Smooth muscle cell (in vitro differentiated cells): Measurements from ENCODE around the gene MTUS2. TPM values are rescaled to one million over a fixed set of nuclear protein-coding genes. Genes with fewer than 3 reads are reported as not detected.
A peak's percentile ranks its signal among the peaks of the same experiment; 100 is the strongest.

Experiments used
- DNase-seq: peaks from one replicate; lab custom pipeline; 2025; ENCODE audit not compliant: unreplicated experiment; lab: John Stamatoyannopoulos, UW
- H2AFZ ChIP-seq: fragments of 200-600 bp; sonication (generic); 2 replicates; pipeline ENCODE4 v1.6.0; 2016; ENCODE audit warnings: antibody characterized with exemption, low read depth, mild to moderate bottlenecking
- H3F3A ChIP-seq: fragments of 200-600 bp; sonication (generic); 2 replicates; pipeline ENCODE4 v1.6.0; 2017; ENCODE audit warnings: antibody characterized with exemption, low read depth
- H3K27ac ChIP-seq: fragments of 200-600 bp; sonication (generic); 2 replicates; pipeline ENCODE4 v1.5.1; 2016; ENCODE audit warnings: low read depth, mild to moderate bottlenecking
- H3K27me3 ChIP-seq: fragments of 200-600 bp; sonication (generic); 2 replicates; pipeline ENCODE4 v1.6.1; 2016; ENCODE audit warnings: low read depth, mild to moderate bottlenecking
- H3K36me3 ChIP-seq: fragments of 200-600 bp; sonication (generic); 2 replicates; pipeline ENCODE4 v1.5.1; 2016; ENCODE audit warnings: low read depth
- H3K4me1 ChIP-seq: fragments of 200-600 bp; sonication (generic); 2 replicates; pipeline ENCODE4 v1.5.1; 2016; ENCODE audit warnings: low read depth
- H3K4me2 ChIP-seq: fragments of 200-600 bp; sonication (generic); 2 replicates; pipeline ENCODE4 v1.6.0; 2016; ENCODE audit warnings: mild to moderate bottlenecking
- H3K4me3 ChIP-seq: fragments of 200-600 bp; sonication (generic); 2 replicates; pipeline ENCODE4 v1.5.1; 2016; ENCODE audit warnings: mild to moderate bottlenecking
- H3K79me2 ChIP-seq: fragments of 200-600 bp; sonication (generic); 2 replicates; pipeline ENCODE4 v1.6.0; 2016; ENCODE audit warnings: low read depth, mild to moderate bottlenecking
- H3K9ac ChIP-seq: fragments of 200-600 bp; sonication (generic); 2 replicates; pipeline ENCODE4 v1.6.0; 2016; ENCODE audit warnings: low read depth
- H3K9me3 ChIP-seq: fragments of 200-600 bp; sonication (generic); replicated peaks from 2 replicates; pipeline ENCODE4 v1.5.1; 2016; ENCODE audit warnings: low read depth
- H4K20me1 ChIP-seq: fragments of 200-600 bp; sonication (generic); 2 replicates; pipeline ENCODE4 v1.6.0; 2016; ENCODE audit warnings: low read depth
- WGBS: methylation state at CpG from one replicate; pipeline ENCODE4 v1.1.7; 2016; ENCODE audit warnings: low lambda C conversion rate; 5-methylcytosine and 5-hydroxymethylcytosine counted together
- polyA plus RNA-seq: library from polyadenylated mRNA; unstranded; fragments of >200 nt; fragmentation: Nextera tagmentation; extraction: Ambion mirVana; gene quantifications from 2 replicates; pipeline ENCODE4 v1.2.1, GENCODE V29; 2016
- total RNA-seq: library from RNA; depleted of rRNA; stranded (reverse); fragments of >200 nt; gene quantifications from 2 replicates; pipeline ENCODE4 v1.2.3, GENCODE V29; 2014
- TF ChIP-seq, protein P1 (sequence below): fragments of 200-600 bp; sonication (generic); IDR thresholded peaks from 2 replicates; pipeline ENCODE4 v1.5.1; 2017; ENCODE audit warnings: borderline replicate concordance, mild to moderate bottlenecking, antibody characterized with exemption; ENCODE audit not compliant: insufficient read depth, poor library complexity, severe bottlenecking

MTUS2 gene
- total and polyA plus RNA-seq, 2 experiments from 2014 or later: 0.06 to 0.63 TPM

DNA sequence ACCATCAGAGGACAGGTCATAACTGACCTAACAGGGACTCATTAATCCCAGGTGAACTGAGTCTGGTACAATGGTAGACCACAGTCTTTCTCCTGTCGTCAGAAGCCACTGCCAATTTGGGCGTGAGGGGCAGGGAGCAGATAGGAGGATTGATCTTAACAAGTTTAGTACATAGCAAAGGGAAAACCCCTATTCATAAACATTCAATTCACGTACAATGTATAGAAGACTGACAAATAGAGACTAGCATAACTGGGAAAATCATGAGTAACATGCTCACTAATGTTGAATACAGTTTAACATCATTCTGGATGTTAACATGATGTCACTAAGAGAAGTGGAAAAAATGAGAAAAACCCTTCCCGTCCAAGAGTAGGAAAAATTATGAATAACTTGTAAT, 721.3 kb downstream of the MTUS2 start:
- no peak overlapping the region for H3K9ac ChIP-seq
- H3K27ac ChIP-seq: no peak overlapping the region
- peaks cover 83% of the 10 kb centered on the region for H4K20me1 ChIP-seq
- no peaks in the 10 kb centered on the region for H3K4me1 ChIP-seq
- TF ChIP-seq, protein P1, sequence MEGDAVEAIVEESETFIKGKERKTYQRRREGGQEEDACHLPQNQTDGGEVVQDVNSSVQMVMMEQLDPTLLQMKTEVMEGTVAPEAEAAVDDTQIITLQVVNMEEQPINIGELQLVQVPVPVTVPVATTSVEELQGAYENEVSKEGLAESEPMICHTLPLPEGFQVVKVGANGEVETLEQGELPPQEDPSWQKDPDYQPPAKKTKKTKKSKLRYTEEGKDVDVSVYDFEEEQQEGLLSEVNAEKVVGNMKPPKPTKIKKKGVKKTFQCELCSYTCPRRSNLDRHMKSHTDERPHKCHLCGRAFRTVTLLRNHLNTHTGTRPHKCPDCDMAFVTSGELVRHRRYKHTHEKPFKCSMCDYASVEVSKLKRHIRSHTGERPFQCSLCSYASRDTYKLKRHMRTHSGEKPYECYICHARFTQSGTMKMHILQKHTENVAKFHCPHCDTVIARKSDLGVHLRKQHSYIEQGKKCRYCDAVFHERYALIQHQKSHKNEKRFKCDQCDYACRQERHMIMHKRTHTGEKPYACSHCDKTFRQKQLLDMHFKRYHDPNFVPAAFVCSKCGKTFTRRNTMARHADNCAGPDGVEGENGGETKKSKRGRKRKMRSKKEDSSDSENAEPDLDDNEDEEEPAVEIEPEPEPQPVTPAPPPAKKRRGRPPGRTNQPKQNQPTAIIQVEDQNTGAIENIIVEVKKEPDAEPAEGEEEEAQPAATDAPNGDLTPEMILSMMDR: no peak
- H3K27me3 ChIP-seq: no peaks in the 10 kb centered on the region
- peaks cover 54% of the 10 kb centered on the region for H3K79me2 ChIP-seq
- H3K9me3 ChIP-seq: no peaks in the 10 kb centered on the region
- H3K36me3 ChIP-seq: no peaks in the 10 kb centered on the region
- DNase-seq: no peak
- H2AFZ ChIP-seq: no peak overlapping the region
- no peak overlapping the region for H3K4me3 ChIP-seq
- H3K4me2 ChIP-seq: no peak overlapping the region
- 96% methylated on average over 4 of the region's 4 CpGs for WGBS
- H3F3A ChIP-seq: no peaks in the 10 kb centered on the region

DNA sequence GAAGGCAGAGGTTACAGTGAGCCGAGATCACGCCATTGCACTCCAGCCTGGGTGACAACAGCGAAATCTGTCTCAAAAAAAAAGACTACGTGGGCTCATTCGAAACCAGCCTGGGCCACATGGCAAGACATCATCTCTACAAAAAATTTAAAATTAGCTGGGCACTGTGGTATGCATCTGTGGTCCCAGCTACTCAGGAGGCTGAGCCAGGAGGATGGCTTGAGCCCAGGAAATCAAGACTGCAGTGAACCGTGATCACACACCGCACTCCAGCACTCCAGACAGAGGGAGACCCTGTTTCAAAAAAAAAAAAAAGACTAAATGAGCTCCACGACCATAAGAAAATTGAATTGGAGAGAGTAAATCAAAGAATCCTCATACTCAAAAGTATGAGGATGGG, 722.2 kb downstream of the MTUS2 start:
- Histone ChIP-seq H3K9ac (no peak overlapping the region), H3K79me2 (peaks cover 59% of the 10 kb centered on the region), H3K4me1 (no peaks in the 10 kb centered on the region), H3K27ac (no peak overlapping the region), H3F3A (peaks cover under 1% of the 10 kb centered on the region), H3K4me3 (no peak overlapping the region), H3K4me2 (no peak overlapping the region), H2AFZ (no peak overlapping the region), H3K36me3 (no peaks in the 10 kb centered on the region), H4K20me1 (peaks cover 85% of the 10 kb centered on the region), H3K9me3 (no peaks in the 10 kb centered on the region), H3K27me3 (no peaks in the 10 kb centered on the region)
- WGBS: 98% methylated on average over 8 of the region's 8 CpGs
- no peak for DNase-seq
- TF ChIP-seq, protein P1: no peak

DNA sequence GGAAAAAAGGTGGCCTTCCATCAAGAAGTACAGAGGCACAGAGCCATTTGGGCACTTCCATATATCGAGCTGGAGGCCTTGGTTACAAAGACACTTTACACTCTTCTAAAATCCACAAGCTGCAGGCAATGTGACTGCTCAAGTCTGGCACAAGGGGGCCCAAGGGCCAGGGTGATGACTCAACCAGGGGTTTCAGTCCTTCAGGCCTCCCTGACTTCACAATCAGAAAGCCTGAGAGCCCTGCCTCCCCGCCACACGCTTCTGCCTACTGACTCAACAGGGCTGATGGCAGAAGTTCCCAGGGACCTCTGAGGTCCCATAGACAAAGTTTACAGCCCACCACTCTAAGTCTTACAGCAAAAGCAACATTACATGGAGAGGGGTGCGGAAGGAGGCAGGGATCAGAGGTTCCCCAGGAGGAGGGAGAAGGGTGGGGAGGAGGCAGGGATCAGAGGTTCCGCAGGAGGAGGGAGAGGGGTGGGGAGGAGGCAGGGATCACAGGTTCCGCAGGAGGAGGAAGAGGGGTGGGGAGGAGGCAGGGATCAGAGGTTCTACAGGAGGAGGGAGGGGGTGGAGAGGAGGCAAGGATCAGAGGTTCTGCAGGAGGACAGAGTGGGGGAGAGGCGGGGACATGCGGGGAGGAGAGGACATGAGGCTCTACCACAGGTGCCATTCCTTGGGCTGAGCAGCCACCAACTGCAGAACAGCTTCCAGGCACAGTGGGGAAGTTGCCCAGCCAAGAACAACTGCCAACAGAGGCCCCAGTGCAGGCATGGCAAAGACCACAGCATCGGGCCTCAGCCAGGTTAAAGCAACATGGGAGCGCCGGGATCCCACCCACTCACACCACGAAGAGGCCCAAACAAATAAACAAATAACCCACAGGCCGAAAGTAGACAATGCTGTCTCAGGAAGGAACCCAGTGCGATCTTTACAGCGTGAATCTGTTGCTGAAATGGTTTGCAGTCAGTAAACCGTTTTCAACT, 723.4 kb downstream of the MTUS2 start:
- no peak overlapping the region for H3K27ac ChIP-seq
- H4K20me1 ChIP-seq: peaks cover 90% of the 10 kb centered on the region
- peak overlapping the region; percentile 41 for H3K4me2 ChIP-seq
- DNase-seq: no peak
- WGBS: 66% methylated on average over 13 of the region's 16 CpGs
- no peaks in the 10 kb centered on the region for H3K27me3 ChIP-seq
- H3F3A ChIP-seq: peaks cover 4% of the 10 kb centered on the region
- H3K4me3 ChIP-seq: no peak overlapping the region
- no peak overlapping the region for H2AFZ ChIP-seq
- H3K36me3 ChIP-seq: no peaks in the 10 kb centered on the region
- TF ChIP-seq, protein P1: peak; percentile 9
- no peaks in the 10 kb centered on the region for H3K4me1 ChIP-seq
- peaks cover 62% of the 10 kb centered on the region for H3K79me2 ChIP-seq
- H3K9ac ChIP-seq: no peak overlapping the region
- H3K9me3 ChIP-seq: no peaks in the 10 kb centered on the region
